ENCODE data around the gene ZNF667. TPM values are rescaled to one million over a fixed set of nuclear protein-coding genes. Genes with fewer than 3 reads are reported as not detected.

Gene ZNF667
- total RNA-seq, result 1 to 10 TPM; 1.3 to 1.7 TPM
- polyA plus RNA-seq, result under 1 TPM; 0.31 to 0.58 TPM

DNA sequence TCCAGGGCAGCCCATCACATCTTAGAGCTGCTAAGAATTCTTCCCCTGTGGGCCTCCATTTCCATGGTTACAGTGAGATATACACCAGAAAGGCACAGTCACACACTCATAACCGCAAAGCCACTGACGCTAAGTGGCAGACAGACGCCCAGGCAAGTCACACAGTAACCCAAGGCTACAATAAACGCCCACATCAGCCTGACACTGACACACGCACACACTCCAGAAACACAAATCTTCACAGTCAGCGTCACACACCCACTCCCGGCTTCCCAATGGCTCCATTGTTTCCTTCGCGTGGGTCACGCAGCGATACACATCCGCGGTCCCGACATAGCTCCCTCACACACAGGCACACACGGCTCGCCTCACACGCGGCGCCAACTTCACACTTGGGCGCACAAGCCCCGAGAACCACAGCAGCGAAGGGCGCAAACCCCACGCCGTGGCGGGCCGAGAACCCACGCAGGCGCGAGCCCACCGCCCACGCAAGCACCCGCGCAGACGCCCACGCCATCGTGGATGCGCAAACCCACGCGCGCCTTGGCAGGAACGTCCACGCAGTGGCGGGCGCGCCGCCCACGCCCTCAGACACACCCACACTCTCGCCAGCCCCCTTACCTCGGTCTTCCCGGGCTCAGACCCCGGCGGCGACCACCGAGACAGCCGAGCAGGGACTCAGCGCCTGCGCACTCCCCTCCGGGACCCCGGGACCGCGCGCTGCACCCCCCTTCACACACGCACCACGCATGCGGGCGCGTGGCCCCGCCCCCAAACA lies at the start of gene ZNF667:
TSS of gene ZNF667 (minus strand) at position 695 of the 778 bp plus-strand sequence. CDS start 14,975 bp downstream, outside the sequence.
- Histone ChIP-seq H3K4me1 (ENCODE audit: control insufficient read depth in 4 of 4, insufficient read depth in 4 of 4, low read length in 3 of 4) (peaks cover 0 to 2% (median 0%) of the 10 kb centered on the region in 4 donors), H3K27me3 (ENCODE audit: control insufficient read depth in 4 of 4, insufficient read depth in 4 of 4, low read length in 3 of 4) (peaks cover 0 to 4% (median 0%) of the 10 kb centered on the region in 4 donors), H3K4me3 (ENCODE audit: low read depth in 1 of 3, low read length in 3 of 3) (peak within 1 kb of the TSS; percentile 53 to 56 (median 55)), H3K27ac (ENCODE audit: low read depth in 1 of 2, low read length in 2 of 2) (peak within 1 kb of the TSS; percentile 75 to 84), H3K9me3 (ENCODE audit: control insufficient read depth in 4 of 4, low read length in 3 of 4) (peaks cover 7 to 59% (median 42%) of the 10 kb centered on the region in 4 donors), H3K9ac (ENCODE audit: low read depth in 1 of 2, low read length in 2 of 2) (no peak within 1 kb of the TSS), H3K36me3 (ENCODE audit: control insufficient read depth in 4 of 4, insufficient read depth in 3 of 4, low read depth in 1 of 4, low read length in 3 of 4) (no peaks in the 10 kb centered on the region)
- TF ChIP-seq TAF1 (conservative IDR thresholded peaks at IDR 0.05), result no peak
- TF ChIP-seq FOXA1 (IDR thresholded peaks at IDR 0.05), result no peak
- no peak for TF ChIP-seq GABPA (IDR thresholded peaks at IDR 0.05 in 1 of 2, conservative IDR thresholded peaks at IDR 0.05 in 1 of 2)
- TF ChIP-seq, protein P1, sequence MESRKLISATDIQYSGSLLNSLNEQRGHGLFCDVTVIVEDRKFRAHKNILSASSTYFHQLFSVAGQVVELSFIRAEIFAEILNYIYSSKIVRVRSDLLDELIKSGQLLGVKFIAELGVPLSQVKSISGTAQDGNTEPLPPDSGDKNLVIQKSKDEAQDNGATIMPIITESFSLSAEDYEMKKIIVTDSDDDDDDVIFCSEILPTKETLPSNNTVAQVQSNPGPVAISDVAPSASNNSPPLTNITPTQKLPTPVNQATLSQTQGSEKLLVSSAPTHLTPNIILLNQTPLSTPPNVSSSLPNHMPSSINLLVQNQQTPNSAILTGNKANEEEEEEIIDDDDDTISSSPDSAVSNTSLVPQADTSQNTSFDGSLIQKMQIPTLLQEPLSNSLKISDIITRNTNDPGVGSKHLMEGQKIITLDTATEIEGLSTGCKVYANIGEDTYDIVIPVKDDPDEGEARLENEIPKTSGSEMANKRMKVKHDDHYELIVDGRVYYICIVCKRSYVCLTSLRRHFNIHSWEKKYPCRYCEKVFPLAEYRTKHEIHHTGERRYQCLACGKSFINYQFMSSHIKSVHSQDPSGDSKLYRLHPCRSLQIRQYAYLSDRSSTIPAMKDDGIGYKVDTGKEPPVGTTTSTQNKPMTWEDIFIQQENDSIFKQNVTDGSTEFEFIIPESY (IDR thresholded peaks at IDR 0.05), result no peak
- TF ChIP-seq RAD21 (IDR thresholded peaks at IDR 0.05), result no peak
- peak; percentile 35 for DNase-seq (ENCODE audit: low spot score)
- WGBS, result 7% methylated on average over 69 of the region's 69 CpGs

DNA sequence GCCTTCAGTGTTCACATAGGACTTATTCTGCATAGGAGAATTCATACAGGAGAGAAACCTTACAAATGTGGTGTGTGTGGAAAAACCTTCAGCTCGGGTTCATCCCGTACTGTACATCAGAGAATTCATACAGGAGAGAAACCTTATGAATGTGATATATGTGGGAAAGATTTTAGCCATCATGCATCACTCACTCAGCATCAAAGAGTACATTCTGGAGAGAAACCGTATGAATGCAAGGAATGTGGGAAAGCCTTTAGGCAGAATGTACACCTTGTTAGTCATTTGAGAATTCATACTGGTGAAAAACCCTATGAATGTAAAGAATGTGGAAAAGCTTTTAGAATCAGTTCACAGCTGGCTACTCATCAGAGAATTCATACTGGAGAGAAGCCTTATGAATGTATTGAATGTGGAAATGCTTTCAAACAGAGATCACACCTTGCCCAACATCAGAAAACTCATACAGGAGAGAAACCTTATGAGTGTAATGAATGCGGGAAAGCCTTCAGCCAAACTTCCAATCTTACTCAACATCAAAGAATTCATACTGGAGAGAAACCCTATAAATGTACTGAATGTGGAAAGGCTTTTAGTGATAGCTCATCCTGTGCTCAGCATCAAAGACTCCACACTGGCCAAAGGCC lies 48.2 kb upstream of the ZNF667 start:
- Histone ChIP-seq H3K9me3 (ENCODE audit: control insufficient read depth in 4 of 4, low read length in 3 of 4) (peaks cover 56 to 85% (median 71%) of the 10 kb centered on the region in 4 donors), H3K27ac (ENCODE audit: low read depth in 1 of 2, low read length in 2 of 2) (no peak overlapping the region), H3K9ac (ENCODE audit: low read depth in 1 of 2, low read length in 2 of 2) (no peak overlapping the region), H3K4me1 (ENCODE audit: control insufficient read depth in 4 of 4, insufficient read depth in 4 of 4, low read length in 3 of 4) (no peaks in the 10 kb centered on the region), H3K27me3 (ENCODE audit: control insufficient read depth in 4 of 4, insufficient read depth in 4 of 4, low read length in 3 of 4) (no peaks in the 10 kb centered on the region), H3K4me3 (ENCODE audit: low read depth in 1 of 3, low read length in 3 of 3) (peak overlapping the region in 2 of 3 donors; percentile 57 to 58), H3K36me3 (ENCODE audit: control insufficient read depth in 4 of 4, insufficient read depth in 3 of 4, low read depth in 1 of 4, low read length in 3 of 4) (peaks cover 6 to 22% (median 17%) of the 10 kb centered on the region in 4 donors)
- no peak for DNase-seq (ENCODE audit: low spot score)
- WGBS, result 80% methylated on average over 4 of the region's 4 CpGs
- TF ChIP-seq FOXA1 (IDR thresholded peaks at IDR 0.05), result no peak
- TF ChIP-seq GABPA (IDR thresholded peaks at IDR 0.05 in 1 of 2, conservative IDR thresholded peaks at IDR 0.05 in 1 of 2), result no peak
- TF ChIP-seq YY1 (IDR thresholded peaks at IDR 0.05), result no peak
- no peak for TF ChIP-seq SP1 (IDR thresholded peaks at IDR 0.05)
- no peak for TF ChIP-seq HNF4A (conservative IDR thresholded peaks at IDR 0.05)
- TF ChIP-seq, protein P2, sequence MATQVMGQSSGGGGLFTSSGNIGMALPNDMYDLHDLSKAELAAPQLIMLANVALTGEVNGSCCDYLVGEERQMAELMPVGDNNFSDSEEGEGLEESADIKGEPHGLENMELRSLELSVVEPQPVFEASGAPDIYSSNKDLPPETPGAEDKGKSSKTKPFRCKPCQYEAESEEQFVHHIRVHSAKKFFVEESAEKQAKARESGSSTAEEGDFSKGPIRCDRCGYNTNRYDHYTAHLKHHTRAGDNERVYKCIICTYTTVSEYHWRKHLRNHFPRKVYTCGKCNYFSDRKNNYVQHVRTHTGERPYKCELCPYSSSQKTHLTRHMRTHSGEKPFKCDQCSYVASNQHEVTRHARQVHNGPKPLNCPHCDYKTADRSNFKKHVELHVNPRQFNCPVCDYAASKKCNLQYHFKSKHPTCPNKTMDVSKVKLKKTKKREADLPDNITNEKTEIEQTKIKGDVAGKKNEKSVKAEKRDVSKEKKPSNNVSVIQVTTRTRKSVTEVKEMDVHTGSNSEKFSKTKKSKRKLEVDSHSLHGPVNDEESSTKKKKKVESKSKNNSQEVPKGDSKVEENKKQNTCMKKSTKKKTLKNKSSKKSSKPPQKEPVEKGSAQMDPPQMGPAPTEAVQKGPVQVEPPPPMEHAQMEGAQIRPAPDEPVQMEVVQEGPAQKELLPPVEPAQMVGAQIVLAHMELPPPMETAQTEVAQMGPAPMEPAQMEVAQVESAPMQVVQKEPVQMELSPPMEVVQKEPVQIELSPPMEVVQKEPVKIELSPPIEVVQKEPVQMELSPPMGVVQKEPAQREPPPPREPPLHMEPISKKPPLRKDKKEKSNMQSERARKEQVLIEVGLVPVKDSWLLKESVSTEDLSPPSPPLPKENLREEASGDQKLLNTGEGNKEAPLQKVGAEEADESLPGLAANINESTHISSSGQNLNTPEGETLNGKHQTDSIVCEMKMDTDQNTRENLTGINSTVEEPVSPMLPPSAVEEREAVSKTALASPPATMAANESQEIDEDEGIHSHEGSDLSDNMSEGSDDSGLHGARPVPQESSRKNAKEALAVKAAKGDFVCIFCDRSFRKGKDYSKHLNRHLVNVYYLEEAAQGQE (IDR thresholded peaks at IDR 0.05), result no peak
- no peak for TF ChIP-seq NR2F2 (IDR thresholded peaks at IDR 0.05)
